Lower lobe of right lung (tissue), 2 donors: Measurements from ENCODE around the gene TMEM51. TPM values are rescaled to one million over a fixed set of nuclear protein-coding genes. Genes with fewer than 3 reads are reported as not detected.

Experiments
- ATAC-seq, 2 donors: fragments of 200-7000 bp; cut with Tn5 transposase; one replicate each; pipeline ENCODE4 v1.9.1; 2020 to 2022; ENCODE audit warnings: mild to moderate bottlenecking in 2 of 2, moderate library complexity in 2 of 2
- DNase-seq: peaks from one replicate; pipeline ENCODE4 v3.0.0-alpha.2; 2020
- H3K27ac ChIP-seq: fragments of 200-600 bp; one replicate; pipeline ENCODE4 v1.8.0; 2022
- H3K27me3 ChIP-seq: fragments of 200-600 bp; one replicate; pipeline ENCODE4 v1.8.0; 2022; ENCODE audit warnings: low read depth
- H3K36me3 ChIP-seq: fragments of 200-600 bp; one replicate; pipeline ENCODE4 v1.8.0; 2022; ENCODE audit warnings: mild to moderate bottlenecking
- H3K4me1 ChIP-seq: fragments of 200-600 bp; one replicate; pipeline ENCODE4 v1.8.0; 2022
- H3K4me3 ChIP-seq: fragments of 200-600 bp; one replicate; pipeline ENCODE4 v1.8.0; 2022; ENCODE audit warnings: mild to moderate bottlenecking
- H3K9me3 ChIP-seq: fragments of 200-600 bp; one replicate; pipeline ENCODE4 v1.8.0; 2022
- intact Hi-C: fragments of 100-400 bp; cut with DNase I; formaldehyde crosslinking; loops from one replicate; pipeline ENCODE4 v1.11.0; 2022
- total RNA-seq: library from RNA; stranded (reverse); fragmentation: NEBNext Ultra II Directional; extraction: Animal tissue kit (Norgen Biotek cat#: 25700); gene quantifications from one replicate; pipeline ENCODE4 v1.2.1, GENCODE V29; 2021
- TF ChIP-seq, protein P1 (sequence below): fragments of 200-600 bp; IDR thresholded peaks from one replicate; pipeline ENCODE4 v1.8.0; 2022; ENCODE audit warnings: antibody characterized with exemption, mild to moderate bottlenecking
- donor health status: DM: no; HTN: yes; CAD: no; lungs with severe emphysema.

The TMEM51 gene
- total RNA-seq, 1 donor from 2014 or later, result 18.4 TPM

DNA sequence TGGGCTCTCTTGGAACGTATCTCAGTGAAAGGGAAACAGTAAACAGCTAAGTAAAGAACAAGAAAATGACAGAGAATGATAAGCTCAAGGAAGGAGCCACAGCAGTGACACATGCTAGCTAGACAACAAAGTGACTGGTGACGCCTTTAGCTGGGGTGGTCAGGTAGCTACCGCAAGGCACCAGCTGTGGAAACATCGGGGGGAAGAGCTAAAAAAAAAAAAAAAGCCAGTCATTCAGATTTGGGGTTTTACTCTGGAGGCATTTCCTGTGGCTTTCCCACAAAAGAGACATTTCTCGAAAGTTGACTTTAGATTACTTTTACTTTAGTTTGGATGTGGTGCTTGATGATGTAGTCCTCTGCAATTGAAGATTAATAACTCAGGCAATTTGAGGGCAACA is 95.5 kb downstream of the TMEM51 start:
- no peak for ATAC-seq
- Histone ChIP-seq H3K27me3 (no peaks in the 10 kb centered on the region), H3K27ac (no peak overlapping the region), H3K4me1 (peaks cover 49% of the 10 kb centered on the region), H3K4me3 (no peak overlapping the region), H3K36me3 (no peaks in the 10 kb centered on the region), H3K9me3 (no peaks in the 10 kb centered on the region)
- intact Hi-C loops, result no loop called here
- TF ChIP-seq, protein P1, sequence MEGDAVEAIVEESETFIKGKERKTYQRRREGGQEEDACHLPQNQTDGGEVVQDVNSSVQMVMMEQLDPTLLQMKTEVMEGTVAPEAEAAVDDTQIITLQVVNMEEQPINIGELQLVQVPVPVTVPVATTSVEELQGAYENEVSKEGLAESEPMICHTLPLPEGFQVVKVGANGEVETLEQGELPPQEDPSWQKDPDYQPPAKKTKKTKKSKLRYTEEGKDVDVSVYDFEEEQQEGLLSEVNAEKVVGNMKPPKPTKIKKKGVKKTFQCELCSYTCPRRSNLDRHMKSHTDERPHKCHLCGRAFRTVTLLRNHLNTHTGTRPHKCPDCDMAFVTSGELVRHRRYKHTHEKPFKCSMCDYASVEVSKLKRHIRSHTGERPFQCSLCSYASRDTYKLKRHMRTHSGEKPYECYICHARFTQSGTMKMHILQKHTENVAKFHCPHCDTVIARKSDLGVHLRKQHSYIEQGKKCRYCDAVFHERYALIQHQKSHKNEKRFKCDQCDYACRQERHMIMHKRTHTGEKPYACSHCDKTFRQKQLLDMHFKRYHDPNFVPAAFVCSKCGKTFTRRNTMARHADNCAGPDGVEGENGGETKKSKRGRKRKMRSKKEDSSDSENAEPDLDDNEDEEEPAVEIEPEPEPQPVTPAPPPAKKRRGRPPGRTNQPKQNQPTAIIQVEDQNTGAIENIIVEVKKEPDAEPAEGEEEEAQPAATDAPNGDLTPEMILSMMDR, result no peak
- DNase-seq, result no peak

DNA sequence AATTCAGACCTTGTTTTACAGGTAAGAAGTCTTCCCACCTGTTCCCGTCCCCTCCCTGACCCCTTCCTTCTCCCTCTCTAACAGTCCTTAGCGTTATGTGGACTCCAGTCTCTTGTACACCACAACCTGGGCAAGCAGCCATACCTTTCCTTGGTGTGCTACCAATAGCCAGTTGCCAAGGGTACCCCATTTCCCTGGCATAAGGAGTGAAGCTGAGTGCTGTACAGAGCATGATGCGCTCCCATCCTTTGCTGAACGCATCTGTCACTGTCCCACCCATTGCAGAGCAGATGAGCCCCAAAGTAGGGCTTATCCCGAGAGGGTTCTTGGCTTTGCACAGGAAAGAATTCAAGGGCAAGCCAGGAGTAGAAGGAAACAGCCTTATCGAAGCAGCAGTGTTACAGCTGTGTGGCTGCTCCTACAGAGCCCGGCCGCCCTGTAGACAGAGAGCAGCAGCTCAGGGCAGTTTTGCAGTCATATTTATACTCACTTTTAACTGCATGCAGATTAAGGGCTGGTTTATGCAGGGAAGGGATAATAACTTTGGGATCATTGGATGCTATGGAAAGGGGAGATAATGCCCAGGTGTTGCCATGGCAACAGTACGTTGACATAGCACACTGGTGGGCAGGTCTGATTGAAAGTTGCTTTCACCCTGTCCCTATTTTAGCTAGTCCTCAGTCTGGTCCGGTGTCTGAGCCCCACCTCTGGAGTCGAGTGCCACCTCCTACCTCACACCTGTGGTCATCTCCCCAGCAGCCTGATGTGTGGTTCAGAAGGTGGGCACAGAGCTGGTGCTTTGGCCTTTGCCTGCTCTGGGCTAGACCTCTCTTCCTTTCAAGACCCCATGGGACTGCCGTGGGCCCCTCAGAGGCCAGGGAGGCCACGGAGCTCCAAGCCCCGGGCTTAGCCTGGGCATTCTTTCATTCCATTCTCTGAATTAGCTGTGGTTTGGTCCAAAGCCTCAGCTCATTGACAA is 98.6 kb downstream of the TMEM51 start:
- no peak overlapping the region for H3K27ac ChIP-seq
- intact Hi-C loops, result no loop called here
- no peaks in the 10 kb centered on the region for H3K36me3 ChIP-seq
- peaks cover 33% of the 10 kb centered on the region for H3K4me1 ChIP-seq
- H3K4me3 ChIP-seq, result no peak overlapping the region
- TF ChIP-seq, protein P1, result no peak
- ATAC-seq, result no peak
- DNase-seq, result no peak
- no peaks in the 10 kb centered on the region for H3K27me3 ChIP-seq
- no peaks in the 10 kb centered on the region for H3K9me3 ChIP-seq

DNA sequence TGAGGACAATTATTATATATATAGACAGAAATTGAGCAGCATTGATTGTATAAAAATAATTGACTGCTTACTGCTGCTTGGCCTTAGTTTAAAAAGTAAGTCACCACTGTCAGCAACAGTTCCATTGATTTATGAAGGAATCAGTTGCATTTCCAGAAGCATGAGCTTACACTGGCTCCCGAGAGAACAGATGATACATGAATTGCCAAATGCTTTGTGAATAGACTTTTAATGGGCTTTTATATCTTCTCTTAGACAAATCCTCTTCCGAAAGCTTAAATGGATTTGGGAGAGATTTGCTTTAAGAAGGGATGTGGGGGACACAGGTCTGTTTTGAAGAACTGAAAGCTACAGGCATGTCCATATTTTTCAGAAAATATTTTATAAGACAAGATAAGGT is 101.0 kb downstream of the TMEM51 start:
- H3K27me3 ChIP-seq, result no peaks in the 10 kb centered on the region
- peaks cover 28% of the 10 kb centered on the region for H3K4me1 ChIP-seq
- no peak overlapping the region for H3K27ac ChIP-seq
- TF ChIP-seq, protein P1, result no peak
- ATAC-seq (no peak), DNase-seq (no peak)
- H3K4me3 ChIP-seq, result no peak overlapping the region
- intact Hi-C loops, result no loop called here
- no peaks in the 10 kb centered on the region for H3K9me3 ChIP-seq
- H3K36me3 ChIP-seq, result no peaks in the 10 kb centered on the region

DNA sequence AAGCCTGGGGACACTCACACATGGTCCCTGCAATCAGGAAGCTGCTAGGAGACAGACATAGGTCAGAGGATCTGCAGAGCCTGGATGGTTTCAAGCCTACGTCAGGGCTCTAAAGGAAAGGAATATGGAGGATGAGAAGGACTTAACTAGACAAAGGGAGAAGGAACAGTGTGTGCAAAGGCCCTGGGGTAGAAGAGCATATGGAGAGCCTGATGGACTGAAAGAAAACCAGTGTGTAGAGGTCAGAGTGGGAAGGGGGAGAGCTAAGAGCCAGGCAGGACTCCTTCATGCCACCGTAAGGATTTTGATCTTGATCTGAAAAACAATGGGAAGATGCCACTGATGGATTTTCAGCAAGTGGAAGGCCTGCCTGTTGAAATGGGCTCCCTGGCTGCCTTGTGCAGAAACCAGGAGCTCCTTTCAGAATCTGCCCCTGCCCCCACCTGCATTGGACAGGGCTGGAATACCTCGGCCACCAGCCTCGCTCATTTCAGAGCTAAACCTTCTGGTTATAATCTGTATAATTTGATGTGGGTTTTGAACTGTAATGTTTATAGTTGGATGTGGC is 102.1 kb downstream of the TMEM51 start:
- TF ChIP-seq, protein P1, result no peak
- intact Hi-C loops, result no loop called here
- Histone ChIP-seq H3K4me1 (peaks cover 40% of the 10 kb centered on the region), H3K9me3 (no peaks in the 10 kb centered on the region), H3K27ac (no peak overlapping the region), H3K4me3 (no peak overlapping the region), H3K36me3 (no peaks in the 10 kb centered on the region), H3K27me3 (no peaks in the 10 kb centered on the region)
- DNase-seq, result no peak
- no peak for ATAC-seq

DNA sequence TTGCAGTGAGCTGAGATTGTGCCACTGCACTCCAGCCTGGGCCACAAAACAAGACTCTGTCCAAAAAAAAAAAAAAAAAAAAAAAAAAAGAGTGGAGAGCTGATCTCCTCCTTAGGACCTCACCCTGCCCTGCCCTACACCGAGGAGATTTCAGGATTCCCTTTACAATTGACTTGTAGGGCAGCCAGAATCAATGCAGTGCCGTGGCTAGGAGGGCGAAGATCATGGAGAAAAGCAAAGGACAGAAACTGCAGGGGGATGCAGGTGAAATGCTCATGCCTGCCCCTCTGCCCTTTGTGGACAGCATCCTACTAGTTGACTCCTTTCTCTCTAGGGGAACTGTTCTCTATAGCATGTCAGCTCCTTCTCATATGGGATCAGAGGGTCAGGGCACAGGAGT is 103.0 kb downstream of the TMEM51 start:
- TF ChIP-seq, protein P1, result no peak
- no peak for DNase-seq
- no peak for ATAC-seq
- H3K36me3 ChIP-seq, result no peaks in the 10 kb centered on the region
- intact Hi-C loops, result no loop called here
- no peak overlapping the region for H3K27ac ChIP-seq
- H3K4me1 ChIP-seq, result peaks cover 49% of the 10 kb centered on the region
- no peaks in the 10 kb centered on the region for H3K9me3 ChIP-seq
- no peak overlapping the region for H3K4me3 ChIP-seq
- H3K27me3 ChIP-seq, result no peaks in the 10 kb centered on the region
